Measurements from ENCODE around the gene NBPF26. TPM values are rescaled to one million over a fixed set of nuclear protein-coding genes. Genes with fewer than 3 reads are reported as not detected.
"Not testable (repeated sequence)": the region's sequence is repeated elsewhere in the genome, so short reads cannot be mapped to it uniquely, and the experiment has no call there.

NBPF26 gene
- total RNA-seq: 10 to 100 TPM; 57.0 to 59.6 TPM
- polyA plus RNA-seq: 1 to 10 TPM; 2.2 to 6.1 (median 4.3) TPM
- total RNA-seq: 19.4 to 82.2 (median 50.3) reads per million in 6 experiments

DNA sequence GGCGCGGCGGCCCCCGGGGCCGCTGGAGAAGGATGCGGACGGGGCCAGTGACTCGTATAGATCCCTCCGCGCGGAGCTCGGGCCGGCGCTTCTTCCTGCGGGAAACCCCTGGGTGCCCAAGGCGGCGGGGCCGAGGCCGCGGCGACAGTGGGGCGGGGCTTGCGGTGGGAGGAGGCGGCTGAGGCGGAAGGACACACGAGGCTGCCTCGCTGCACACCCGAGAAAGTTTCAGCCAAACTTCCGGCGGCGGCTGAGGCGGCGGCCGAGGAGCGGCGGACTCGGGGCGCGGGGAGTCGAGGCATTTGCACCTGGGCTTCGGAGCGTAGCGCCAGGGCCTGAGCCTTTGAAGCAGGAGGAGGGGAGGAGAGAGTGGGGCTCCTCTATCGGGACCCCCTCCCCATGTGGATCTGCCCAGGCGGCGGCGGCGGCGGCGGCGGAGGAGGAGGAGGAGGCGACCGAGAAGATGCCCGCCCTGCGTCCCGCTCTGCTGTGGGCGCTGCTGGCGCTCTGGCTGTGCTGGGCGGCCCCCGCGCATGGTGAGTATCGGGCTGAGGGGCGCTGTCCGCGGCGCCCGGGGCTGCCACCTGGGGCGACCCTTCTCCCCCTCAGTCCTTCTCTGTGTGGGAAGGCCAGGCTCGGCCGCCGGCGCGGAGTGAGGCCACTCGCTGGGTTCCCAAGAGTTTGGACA is at the start of gene NBPF26:
Gene NBPF26, plus strand, starts transcription at position 231 of the 688 bp plus-strand sequence.
- H3K4me1 Mint-ChIP-seq, POLR2A ChIA-PET, H3K27me3 Mint-ChIP-seq, H3K36me3 Mint-ChIP-seq, H3K9me3 Mint-ChIP-seq: not testable (repeated sequence)
- ATAC-seq (peak; percentile 91 to 94), DNase-seq (peak; percentile 60 to 90 (median 76))
- H3K27ac Mint-ChIP-seq: peak within 1 kb of the TSS in 5 of 10 donors; percentile 55 to 84 (median 72)
- H3K4me3 Mint-ChIP-seq: peak within 1 kb of the TSS in 8 of 10 donors; percentile 57 to 82 (median 73)

DNA sequence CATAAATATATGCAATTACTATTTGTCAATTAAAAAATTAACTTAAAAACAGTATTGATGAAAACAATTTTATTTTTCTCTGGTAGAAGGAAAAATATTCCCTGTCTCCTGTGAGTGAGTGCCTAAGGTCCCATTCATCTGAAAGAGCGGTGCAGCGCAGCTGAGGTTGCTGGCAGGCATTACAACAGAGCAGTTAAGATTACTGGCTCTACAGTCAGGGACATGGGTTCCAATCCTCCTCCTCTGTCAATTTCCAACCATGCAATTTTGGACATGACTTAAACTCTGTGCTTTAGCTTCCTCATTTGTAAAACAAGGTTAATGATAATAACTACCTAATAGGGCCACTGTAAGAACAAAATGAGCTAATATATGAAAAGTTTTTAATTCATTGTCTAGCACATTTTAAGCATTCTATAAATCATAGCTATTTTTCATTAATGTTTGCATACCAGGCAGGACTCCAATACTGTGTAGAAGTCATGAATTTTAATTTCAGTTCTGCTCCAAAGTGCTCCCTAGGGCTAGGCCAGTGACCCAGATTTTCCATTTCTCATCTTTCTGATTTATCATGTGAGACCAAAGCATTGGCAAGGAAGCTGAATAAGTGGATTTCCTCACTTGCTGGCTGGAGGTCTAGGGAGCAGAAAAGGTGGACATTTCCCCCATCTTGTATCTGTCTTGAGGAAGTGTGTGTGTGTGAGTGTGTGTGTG is 43.5 kb upstream of the NBPF26 start:
- H3K4me1 Mint-ChIP-seq, H3K27me3 Mint-ChIP-seq, DNase-seq, ATAC-seq, H3K4me3 Mint-ChIP-seq, POLR2A ChIA-PET, H3K27ac Mint-ChIP-seq, H3K9me3 Mint-ChIP-seq, H3K36me3 Mint-ChIP-seq: not testable (repeated sequence)

DNA sequence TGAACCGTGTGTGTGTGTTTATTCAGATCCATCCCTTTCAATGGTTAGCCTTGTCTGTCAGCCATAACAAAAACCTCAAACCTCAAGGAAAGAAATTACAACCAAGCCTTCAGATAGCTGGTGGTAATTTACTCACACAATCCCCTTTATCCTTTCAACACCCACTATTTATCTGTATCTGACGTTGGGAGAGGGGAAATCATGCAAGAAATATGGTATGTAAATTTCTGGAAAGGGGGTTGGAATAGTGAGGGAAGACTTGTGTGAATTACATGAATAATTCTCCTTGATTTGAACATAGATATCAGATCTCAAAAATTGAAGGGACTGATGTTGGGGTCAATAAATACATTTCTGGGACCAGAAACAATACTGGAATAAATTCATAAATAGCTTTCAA is 42.8 kb upstream of the NBPF26 start:
- H3K36me3 Mint-ChIP-seq, POLR2A ChIA-PET, ATAC-seq: not testable (repeated sequence)

DNA sequence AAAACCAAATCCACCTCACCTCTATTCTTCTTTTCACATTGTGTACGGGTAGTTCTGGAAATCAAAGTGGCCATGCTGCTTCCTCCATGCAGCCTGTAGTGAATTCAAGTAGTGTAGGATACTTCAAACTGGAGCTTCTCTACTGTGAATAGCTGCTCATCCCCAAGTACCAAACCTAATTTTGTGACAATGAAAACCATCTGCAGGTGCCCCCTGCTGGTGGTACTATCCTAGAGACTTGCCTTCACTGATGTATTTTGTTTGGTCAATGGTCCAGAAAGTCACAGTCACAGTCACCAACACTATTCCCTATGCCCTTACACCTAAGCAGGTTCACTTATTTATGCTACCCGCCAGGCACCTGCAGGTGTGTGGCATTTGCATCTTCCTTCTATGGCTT is 39.3 kb upstream of the NBPF26 start:
- ATAC-seq: peak; percentile 68 to 86
- H3K36me3 Mint-ChIP-seq, H3K27ac Mint-ChIP-seq, H3K9me3 Mint-ChIP-seq, POLR2A ChIA-PET, H3K27me3 Mint-ChIP-seq, H3K4me1 Mint-ChIP-seq, H3K4me3 Mint-ChIP-seq: not testable (repeated sequence)
- DNase-seq: peak in 2 of 10 donors; percentile 6 to 13

More for the DNA sequence above, 42.8 kb upstream of the NBPF26 start:
- not testable (repeated sequence) for H3K4me3 Mint-ChIP-seq, DNase-seq, H3K27me3 Mint-ChIP-seq, H3K9me3 Mint-ChIP-seq, H3K27ac Mint-ChIP-seq, H3K4me1 Mint-ChIP-seq

DNA sequence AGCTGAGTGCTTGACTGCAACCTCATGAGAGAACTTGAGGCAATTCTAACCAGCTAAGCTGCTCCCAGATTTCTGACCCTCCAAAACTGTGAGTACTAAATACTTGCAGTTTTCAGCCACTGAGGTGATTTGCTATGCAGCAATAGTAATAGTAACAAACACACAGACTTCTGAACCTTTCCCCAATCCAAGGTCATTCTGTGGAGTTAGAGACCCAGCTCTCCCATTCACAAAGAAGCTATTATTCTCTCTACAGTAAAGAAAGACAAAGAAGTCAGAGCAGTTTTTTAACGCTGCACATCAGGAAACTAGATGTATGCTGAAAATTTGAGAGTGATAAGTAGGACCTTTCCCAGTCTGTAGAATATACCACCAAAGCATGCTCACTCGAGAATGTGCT is 38.1 kb upstream of the NBPF26 start:
- not testable (repeated sequence) for H3K9me3 Mint-ChIP-seq

DNA sequence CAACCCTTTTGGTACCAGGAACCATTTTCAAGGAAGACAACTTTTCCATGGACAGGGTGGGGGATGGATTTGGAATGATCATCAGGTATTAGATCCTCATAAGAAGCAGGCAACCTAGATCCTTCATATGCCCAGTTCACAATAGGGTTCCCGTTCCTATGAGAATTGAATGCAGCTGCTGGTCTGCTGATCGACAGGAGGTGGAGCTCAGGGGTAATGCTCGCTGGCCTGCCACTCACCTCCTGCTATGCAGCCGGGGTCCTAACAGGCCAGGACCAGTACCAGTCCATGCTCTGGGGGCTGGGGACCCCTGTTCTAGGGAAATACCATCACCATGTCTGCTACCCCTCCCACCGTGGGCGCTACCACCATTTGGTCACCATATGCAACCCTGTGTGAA is 36.5 kb upstream of the NBPF26 start:
- H3K36me3 Mint-ChIP-seq, POLR2A ChIA-PET, H3K27me3 Mint-ChIP-seq, H3K4me1 Mint-ChIP-seq, H3K27ac Mint-ChIP-seq, DNase-seq, H3K9me3 Mint-ChIP-seq, H3K4me3 Mint-ChIP-seq, ATAC-seq: not testable (repeated sequence)

More for the DNA sequence above, 38.1 kb upstream of the NBPF26 start:
- ATAC-seq, DNase-seq, H3K27me3 Mint-ChIP-seq, H3K4me3 Mint-ChIP-seq, H3K27ac Mint-ChIP-seq, POLR2A ChIA-PET, H3K36me3 Mint-ChIP-seq, H3K4me1 Mint-ChIP-seq: not testable (repeated sequence)

DNA sequence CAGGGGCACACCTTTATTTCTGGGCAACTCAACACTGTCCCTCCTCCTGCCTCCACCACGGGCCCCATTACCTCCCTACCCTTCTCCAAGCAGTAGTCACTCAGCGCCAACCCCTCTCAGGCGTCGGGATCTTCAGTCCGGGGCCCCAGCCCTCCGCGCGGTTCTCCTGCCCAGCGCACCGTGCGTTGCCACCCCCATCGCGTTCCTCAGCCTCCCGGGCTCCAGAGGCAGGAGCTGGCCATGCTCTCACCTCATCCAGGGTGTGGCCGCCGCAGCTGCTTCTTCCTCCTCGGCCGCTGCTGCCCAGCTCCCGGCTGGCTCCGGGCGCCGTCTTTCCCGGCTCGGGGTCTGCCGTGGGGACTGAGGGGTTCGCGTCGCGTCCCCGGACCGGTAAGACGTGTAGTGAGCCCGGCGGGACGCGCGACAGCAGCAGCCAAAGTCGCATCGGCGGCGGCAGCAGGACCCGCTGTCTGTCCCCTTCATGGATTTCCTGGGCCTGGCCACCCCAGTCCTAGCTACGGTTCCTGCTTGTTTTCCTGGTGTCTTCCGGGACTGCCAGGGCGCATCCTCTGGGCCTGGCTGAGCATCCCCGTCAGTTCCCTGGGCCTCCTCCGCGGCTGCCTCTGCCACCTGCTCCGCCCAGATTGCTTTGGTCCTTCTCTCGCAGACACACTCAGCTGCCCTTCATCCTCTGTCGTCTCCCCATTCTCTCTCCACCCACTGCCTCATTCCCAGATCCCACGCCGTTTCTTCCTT is 22.8 kb upstream of the NBPF26 start:
- H3K27ac Mint-ChIP-seq, H3K4me1 Mint-ChIP-seq, H3K36me3 Mint-ChIP-seq, H3K27me3 Mint-ChIP-seq, POLR2A ChIA-PET, H3K9me3 Mint-ChIP-seq, DNase-seq: not testable (repeated sequence)
- peak in 1 of 2 donors; percentile 16 for ATAC-seq
- H3K4me3 Mint-ChIP-seq: peak overlapping the region in 1 of 10 donors; percentile 60

DNA sequence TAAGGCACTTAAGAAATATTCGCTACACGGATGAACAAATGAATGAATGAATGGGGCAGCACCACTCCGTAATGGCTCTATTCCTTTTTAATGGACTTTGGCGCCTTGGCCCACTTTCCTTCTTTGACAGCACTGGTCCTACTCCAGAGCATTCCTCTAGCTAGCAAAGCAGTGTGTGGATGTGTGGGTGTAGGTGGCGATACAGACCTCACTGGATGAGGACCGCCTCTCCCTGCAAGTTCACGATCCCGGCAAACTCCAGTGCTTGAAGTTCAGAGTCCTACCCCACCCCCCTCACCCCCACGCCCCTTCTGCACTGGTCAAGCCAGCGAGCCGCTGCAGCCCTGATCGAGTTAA is 409 bp upstream of the NBPF26 start:
- H3K9me3 Mint-ChIP-seq, H3K36me3 Mint-ChIP-seq, H3K27me3 Mint-ChIP-seq, H3K4me1 Mint-ChIP-seq, POLR2A ChIA-PET, H3K27ac Mint-ChIP-seq: not testable (repeated sequence)
- H3K4me3 Mint-ChIP-seq: peak overlapping the region in 7 of 10 donors; percentile 47 to 82 (median 70)
- DNase-seq: peak in 2 of 10 donors; percentile 0 to 16
- ATAC-seq: peak in 1 of 2 donors; percentile 46

DNA sequence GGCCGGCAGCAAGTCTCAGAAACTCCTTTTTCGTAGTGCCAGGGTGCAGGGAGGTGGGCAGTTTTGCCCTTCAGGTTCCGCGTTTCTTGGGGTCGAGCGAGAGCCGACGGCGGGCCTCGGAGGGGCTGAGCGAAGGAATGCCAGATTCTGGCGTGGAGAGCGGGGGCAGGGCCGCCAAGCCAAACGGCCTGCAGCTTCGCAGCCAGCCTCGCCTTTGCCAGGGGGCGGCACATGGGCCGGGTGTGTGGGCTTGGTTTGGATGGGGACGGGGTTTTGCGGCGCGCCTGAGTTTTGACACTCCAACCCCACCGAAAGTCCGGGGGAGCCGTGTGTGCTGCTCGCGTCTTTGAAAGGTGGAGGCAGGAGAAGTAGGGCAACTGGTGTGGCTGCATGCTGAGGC is 762 bp downstream of the NBPF26 start:
- POLR2A ChIA-PET, H3K36me3 Mint-ChIP-seq: not testable (repeated sequence)

DNA sequence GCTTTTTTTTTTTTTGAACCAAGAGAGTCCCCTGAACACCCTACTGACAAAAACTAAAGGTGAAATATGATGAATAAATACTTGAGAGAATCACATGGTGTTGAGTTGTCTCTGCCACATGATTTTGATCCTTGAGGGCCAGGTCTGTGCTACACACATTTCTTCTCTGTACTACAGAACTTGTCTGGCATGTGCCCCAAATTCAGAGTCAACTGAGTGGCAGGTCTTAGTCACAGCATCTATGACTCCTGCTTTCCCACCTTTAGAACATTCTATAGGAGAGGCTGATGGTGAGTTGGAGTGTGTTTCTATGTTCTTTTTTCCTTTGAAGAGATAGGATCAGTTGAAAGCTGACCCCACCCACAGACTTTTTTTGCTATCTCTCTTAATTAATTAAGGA is 5.1 kb downstream of the NBPF26 start:
- H3K4me3 Mint-ChIP-seq, POLR2A ChIA-PET, H3K27ac Mint-ChIP-seq, DNase-seq, H3K27me3 Mint-ChIP-seq, ATAC-seq, H3K4me1 Mint-ChIP-seq, H3K36me3 Mint-ChIP-seq, H3K9me3 Mint-ChIP-seq: not testable (repeated sequence)

More for the DNA sequence above, 762 bp downstream of the NBPF26 start:
- not testable (repeated sequence) for H3K27ac Mint-ChIP-seq, H3K27me3 Mint-ChIP-seq, H3K4me1 Mint-ChIP-seq, H3K9me3 Mint-ChIP-seq, ATAC-seq
- H3K4me3 Mint-ChIP-seq: peak overlapping the region in 8 of 10 donors; percentile 57 to 82 (median 70)
- peak in 4 of 10 donors; percentile 4 to 17 (median 6) for DNase-seq

DNA sequence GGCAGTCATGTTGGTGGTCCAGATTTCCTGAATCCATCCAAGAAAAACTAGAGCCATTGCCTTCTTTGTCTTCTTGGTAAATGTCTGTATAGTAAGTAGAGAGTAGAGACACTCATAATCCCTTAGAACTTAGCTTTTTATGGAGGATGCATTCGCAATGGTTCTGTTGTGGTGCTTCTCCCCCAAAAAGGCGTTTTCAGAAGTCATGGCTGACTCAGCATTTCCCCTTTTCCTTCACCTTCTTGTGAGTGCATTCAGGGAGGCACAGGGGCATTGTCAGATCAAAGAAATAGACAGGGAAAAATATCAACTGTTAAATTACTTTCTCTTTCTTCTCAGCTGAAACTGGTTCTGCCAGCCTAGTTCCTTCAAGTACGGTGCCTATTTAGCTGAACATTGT is 45.3 kb downstream of the NBPF26 start:
- H3K4me3 Mint-ChIP-seq: not testable (repeated sequence)

DNA sequence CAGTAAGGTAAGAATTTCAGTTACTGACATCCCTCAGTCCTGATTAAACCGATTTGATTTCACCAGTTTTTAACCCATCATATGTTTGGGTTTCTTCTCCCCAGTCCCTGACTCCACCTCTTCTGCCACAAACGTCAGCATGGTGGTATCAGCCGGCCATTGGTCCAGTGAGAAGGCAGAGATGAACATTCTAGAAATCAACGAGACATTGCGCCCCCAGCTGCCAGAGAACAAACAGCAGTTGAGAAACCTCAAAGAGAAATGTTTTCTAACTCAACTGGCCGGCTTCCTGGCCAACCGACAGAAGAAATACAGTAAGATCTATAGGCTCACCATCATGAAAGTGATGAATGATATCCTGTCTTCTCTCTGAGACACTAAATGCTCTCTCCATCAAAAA is 81.7 kb downstream of the NBPF26 start:
- H3K27me3 Mint-ChIP-seq, DNase-seq, ATAC-seq, H3K9me3 Mint-ChIP-seq, H3K36me3 Mint-ChIP-seq, H3K4me1 Mint-ChIP-seq, POLR2A ChIA-PET, H3K4me3 Mint-ChIP-seq: not testable (repeated sequence)
- peak overlapping the region in 1 of 10 donors; percentile 52 for H3K27ac Mint-ChIP-seq

More for the DNA sequence above, 45.3 kb downstream of the NBPF26 start:
- H3K36me3 Mint-ChIP-seq, H3K27me3 Mint-ChIP-seq, POLR2A ChIA-PET, ATAC-seq, H3K27ac Mint-ChIP-seq, H3K4me1 Mint-ChIP-seq, H3K9me3 Mint-ChIP-seq, DNase-seq: not testable (repeated sequence)

DNA sequence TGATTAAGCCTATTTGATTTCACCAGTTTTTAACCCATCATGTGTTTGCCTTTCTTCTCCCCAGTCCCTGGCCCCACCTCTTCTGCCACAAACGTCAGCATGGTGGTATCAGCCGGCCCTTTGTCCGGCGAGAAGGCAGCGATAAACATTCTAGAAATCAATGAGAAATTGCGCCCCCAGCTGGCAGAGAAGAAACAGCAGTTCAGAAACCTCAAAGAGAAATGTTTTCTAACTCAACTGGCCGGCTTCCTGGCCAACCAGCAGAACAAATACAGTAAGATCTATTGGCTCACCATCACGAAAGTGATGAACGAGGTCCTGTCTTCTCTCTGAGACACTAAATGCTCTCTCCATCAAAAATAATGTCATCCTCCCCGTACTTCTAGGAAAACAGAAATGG is 88.1 kb downstream of the NBPF26 start:
- H3K27me3 Mint-ChIP-seq, H3K4me1 Mint-ChIP-seq, POLR2A ChIA-PET, ATAC-seq, H3K9me3 Mint-ChIP-seq: not testable (repeated sequence)
- DNase-seq: peak in 9 of 10 donors; percentile 1 to 62 (median 21)
- H3K36me3 Mint-ChIP-seq: peaks cover 0 to 20% (median 4%) of the 10 kb centered on the region in 3 donors
- peak overlapping the region in 5 of 10 donors; percentile 33 to 51 (median 42) for H3K4me3 Mint-ChIP-seq
- H3K27ac Mint-ChIP-seq: peak overlapping the region in 6 of 10 donors; percentile 22 to 83 (median 48)

Data from naive thymus-derived CD8-positive, alpha-beta T cell (primary cell).